AG09309 (cell line): Measurements from ENCODE around the gene IL1B.
A peak's percentile ranks its signal among the peaks of the same experiment; 100 is the strongest.
"Not testable (repeated sequence)": the region's sequence is repeated elsewhere in the genome, so short reads cannot be mapped to it uniquely, and the experiment has no call there.

Experiments used
- DNase-seq: peaks from one replicate; pipeline ENCODE4 v3.0.0-alpha.2; 2010; ENCODE audit warnings: low read depth
- H3K4me3 ChIP-seq: 2 replicates; pipeline ENCODE4 v1.5.1; 2011; ENCODE audit warnings: mild to moderate bottlenecking, low read depth, low read length, moderate library complexity; ENCODE audit not compliant: control insufficient read depth
- CTCF ChIP-seq: IDR thresholded peaks from 2 replicates; pipeline ENCODE4 v1.5.1; 2011; ENCODE audit warnings: mild to moderate bottlenecking, low read depth, low read length, inconsistent platforms; ENCODE audit not compliant: insufficient read depth, control insufficient read depth; ENCODE audit errors: missing control alignments

The IL1B gene

DNA sequence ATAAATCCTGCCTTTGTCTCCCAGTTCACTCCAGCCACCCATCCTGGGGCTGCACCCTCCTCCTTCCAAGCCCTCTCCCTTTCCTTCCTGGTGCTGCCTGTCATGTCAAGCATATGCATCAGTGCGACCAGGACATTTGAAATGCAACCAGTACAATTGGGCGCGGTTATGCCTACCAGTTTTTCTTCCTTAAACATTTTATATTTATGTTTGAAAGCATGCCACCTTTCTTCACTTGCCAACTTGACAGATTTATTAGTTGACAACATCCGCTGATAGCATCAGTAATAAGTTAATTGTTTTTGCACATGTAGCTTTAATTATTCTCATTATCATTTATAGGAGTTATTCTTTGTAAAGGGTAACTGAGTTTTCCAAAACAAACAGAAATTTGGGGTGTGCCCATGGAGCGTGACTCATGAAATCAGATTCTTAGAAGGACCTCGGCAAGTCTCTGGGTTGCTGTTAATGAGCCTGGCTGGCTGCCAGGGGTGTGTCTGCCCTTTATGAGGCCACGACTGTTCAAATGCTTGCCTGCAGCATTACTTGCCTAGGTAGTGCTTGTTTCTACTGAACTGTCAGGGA, 32.8 kb upstream of the IL1B start:
- no peak overlapping the region for H3K4me3 ChIP-seq
- peak; percentile 80 for DNase-seq
- TF ChIP-seq CTCF: no peak

GRCh38 chr2:112867701-112868631, 31.4 kb upstream of the IL1B start:
- DNase-seq: no peak
- no peak for TF ChIP-seq CTCF
- H3K4me3 ChIP-seq: no peak overlapping the region

GRCh38 chr2:112866128-112866835, 29.7 kb upstream of the IL1B start:
- no peak for DNase-seq
- no peak for TF ChIP-seq CTCF

DNA sequence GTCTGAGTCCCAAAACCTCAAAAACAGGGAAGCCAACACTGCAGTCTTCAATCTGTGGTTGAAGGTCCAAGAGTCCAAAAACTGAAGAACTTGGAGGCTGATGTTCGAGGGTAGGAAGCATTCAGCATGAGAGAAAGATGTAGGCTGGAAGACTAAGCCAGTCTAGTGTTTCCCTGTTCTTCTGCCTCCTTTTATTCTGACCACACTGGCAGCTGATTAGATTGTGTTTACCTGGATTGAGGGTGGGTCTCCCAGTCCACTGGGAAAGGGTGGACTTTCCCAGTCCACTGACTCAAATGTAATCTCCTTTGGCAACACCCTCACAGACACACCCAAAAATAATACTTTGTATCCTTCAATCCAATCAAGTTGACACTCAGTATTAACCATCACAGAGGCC, 27.5 kb upstream of the IL1B start:
- no peak overlapping the region for H3K4me3 ChIP-seq
- TF ChIP-seq CTCF: no peak
- DNase-seq: no peak

More at GRCh38 chr2:112866128-112866835, 29.7 kb upstream of the IL1B start:
- no peak overlapping the region for H3K4me3 ChIP-seq

- H3K4me3 ChIP-seq, DNase-seq: not testable (repeated sequence)
Measured at GRCh38 chr2:112859406-112860183, 23.0 kb upstream of the IL1B start.

- TF ChIP-seq CTCF: no peak
- H3K4me3 ChIP-seq: no peak overlapping the region
- DNase-seq: no peak
Measured at GRCh38 chr2:112850588-112850987, 14.0 kb upstream of the IL1B start.

- H3K4me3 ChIP-seq: no peak overlapping the region
- no peak for TF ChIP-seq CTCF
- DNase-seq: no peak
Measured at GRCh38 chr2:112849956-112850355, 13.4 kb upstream of the IL1B start.
